AG04449 (cell line): ENCODE results near the gene CUEDC1.

ENCODE experiments used
- CTCF ChIA-PET: fragments of 350-600 bp; formaldehyde crosslinking; extraction: SDS; loops from one replicate; lab custom pipeline; 2021; ENCODE audit warnings: antibody characterized with exemption; lab: Yijun Ruan, JAX
- POLR2A ChIA-PET: fragments of 400-600, 350-600 bp; formaldehyde crosslinking; extraction: SDS; loops from one replicate; lab custom pipeline; 2020; ENCODE audit warnings: antibody characterized with exemption, inconsistent platforms; lab: Yijun Ruan, JAX
- DNase-seq: peaks from one replicate; pipeline ENCODE4 v3.0.0-alpha.2; 2010; ENCODE audit warnings: low read depth, low spot score
- H3K4me3 ChIP-seq: 2 replicates; pipeline ENCODE4 v1.5.1; 2011; ENCODE audit warnings: low read depth, mild to moderate bottlenecking, control low read depth, low read length
- CTCF ChIP-seq: IDR thresholded peaks from one replicate; pipeline ENCODE4 v1.5.1; 2011; ENCODE audit warnings: mild to moderate bottlenecking, moderate library complexity, low read length, control low read depth, inconsistent platforms; ENCODE audit not compliant: insufficient read depth; ENCODE audit errors: missing control alignments

CUEDC1 gene

GRCh38 chr17:57957120-57957850 is 2.1 kb upstream of the CUEDC1 start:
- DNase-seq: no peak
- ChIA-PET POLR2A (interaction anchor here (0.5 kb wide), 1 partner anchor 17 kb away, joined by 3 read pairs; no protein-coding TSS in a partner anchor), CTCF (interaction anchor here (6.1 to 7.8 kb wide), 3 partner anchors 9 to 100 kb away, joined by 56 to 75 read pairs (median 56); no protein-coding TSS in a partner anchor)
- no peak overlapping the region for H3K4me3 ChIP-seq
- TF ChIP-seq CTCF: no peak

DNA sequence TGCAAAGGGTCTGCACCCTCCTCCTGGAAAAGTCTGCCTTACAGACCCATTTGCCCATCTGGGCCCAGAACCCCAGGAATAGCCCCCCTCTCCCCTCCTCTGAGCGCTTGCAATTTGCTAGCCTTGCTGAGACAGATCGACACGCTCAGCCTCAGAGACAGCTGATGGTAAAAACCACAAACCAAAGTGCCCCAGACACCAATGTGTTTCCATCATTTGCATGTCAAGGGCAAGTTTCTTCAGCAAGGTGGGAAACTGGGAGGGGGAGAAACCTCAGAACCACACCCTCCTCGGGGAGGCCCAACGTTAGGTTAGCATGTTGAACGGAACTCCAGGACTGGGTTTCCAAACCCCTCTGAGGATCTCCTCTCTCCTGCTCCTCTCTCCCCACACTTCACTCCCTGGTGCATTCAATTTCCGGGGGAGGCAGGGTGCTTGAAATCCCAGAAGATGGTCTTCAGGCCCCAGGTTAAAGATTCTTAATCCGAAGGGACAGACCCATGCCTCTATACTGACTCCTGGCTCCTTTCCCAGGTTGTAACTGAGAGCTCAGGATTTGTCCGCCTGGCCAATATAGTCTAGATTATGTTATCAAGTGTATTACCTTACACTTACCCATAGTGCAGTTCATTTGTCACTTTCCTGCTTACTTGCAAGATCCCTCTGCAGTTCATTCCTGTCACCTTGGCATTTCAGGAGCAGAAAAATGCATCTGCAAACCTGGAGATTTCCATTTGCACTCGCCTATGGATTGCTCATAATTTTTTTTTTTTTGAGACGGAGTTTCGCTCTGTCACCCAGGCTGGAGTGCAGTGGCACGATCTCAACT is 1.3 kb upstream of the CUEDC1 start:
- CTCF ChIA-PET: interaction anchor here (0.8 to 7.8 kb wide), 15 partner anchors 9 to 100 kb away, joined by 3 to 75 read pairs (median 5); no protein-coding TSS in a partner anchor
- POLR2A ChIA-PET: interaction anchor here (0.5 to 3.2 kb wide), 5 partner anchors 10 to 86 kb away, joined by 3 to 11 read pairs (median 4); no protein-coding TSS in a partner anchor
- H3K4me3 ChIP-seq: peak overlapping the region; percentile 70; the same call in 1 of the 2 replicates
- no peak for DNase-seq
- no peak for TF ChIP-seq CTCF

GRCh38 chr17:57954397-57955182 is 622 bp downstream of the CUEDC1 start:
- TF ChIP-seq CTCF: no peak
- peak overlapping the region; percentile 70 for H3K4me3 ChIP-seq
- CTCF ChIA-PET: interaction anchor here (0.7 to 7.8 kb wide), 18 partner anchors 10 to 98 kb away, joined by 3 to 75 read pairs (median 6); no protein-coding TSS in a partner anchor

DNA sequence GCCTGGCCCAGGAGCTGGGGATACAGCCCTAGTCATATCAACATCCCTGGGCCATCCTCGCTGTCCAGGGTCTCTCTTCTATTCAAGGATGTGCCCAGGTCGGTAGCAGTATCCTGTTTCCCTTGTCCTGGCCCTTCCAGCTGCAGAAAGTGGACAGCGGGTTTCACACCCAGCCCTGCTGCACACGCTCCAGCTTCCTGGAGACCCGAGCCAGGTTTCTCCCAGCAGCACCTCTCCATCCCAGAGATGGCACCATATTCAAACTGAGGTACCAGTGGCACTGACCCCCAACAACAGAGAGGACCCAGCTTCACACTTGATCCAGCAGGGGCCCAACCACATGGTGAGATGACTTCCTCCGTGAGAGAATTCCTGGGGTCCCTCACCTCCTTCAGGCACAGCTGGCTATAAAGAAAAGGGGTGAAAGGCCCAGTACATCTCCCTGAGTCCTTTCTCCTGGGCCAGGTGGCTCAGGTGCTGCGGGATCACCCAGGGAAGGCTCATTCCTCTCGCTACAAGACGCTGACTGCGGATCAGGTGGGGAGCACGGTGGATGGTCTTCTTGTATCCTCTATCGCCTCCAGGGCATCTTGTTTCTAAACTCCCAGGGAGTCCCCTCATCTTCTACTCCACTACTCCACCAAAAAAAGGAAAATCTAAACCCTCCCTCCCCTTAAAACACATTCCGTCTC is 1.4 kb downstream of the CUEDC1 start:
- DNase-seq: no peak
- H3K4me3 ChIP-seq: peak overlapping the region; percentile 70
- ChIA-PET POLR2A (interaction anchor here (0.7 to 3.2 kb wide), 12 partner anchors 18 to 104 kb away, joined by 3 to 11 read pairs (median 6); partner anchors contain the start of gene MRPS23), CTCF (interaction anchor here (0.7 to 7.8 kb wide), 17 partner anchors 9 to 97 kb away, joined by 3 to 75 read pairs (median 5); no protein-coding TSS in a partner anchor)
- no peak for TF ChIP-seq CTCF

More at GRCh38 chr17:57954397-57955182, 622 bp downstream of the CUEDC1 start:
- DNase-seq: no peak
- POLR2A ChIA-PET: interaction anchor here (0.7 to 3.2 kb wide), 10 partner anchors 19 to 105 kb away, joined by 3 to 11 read pairs (median 6); partner anchors contain the start of gene MRPS23

- ChIA-PET CTCF (interaction anchor here (1.3 to 7.8 kb wide), 10 partner anchors 14 to 96 kb away, joined by 3 to 75 read pairs (median 6); no protein-coding TSS in a partner anchor), POLR2A (interaction anchor here (1.0 to 3.2 kb wide), 3 partner anchors 18 to 83 kb away, joined by 3 to 11 read pairs (median 3); no protein-coding TSS in a partner anchor)
- H3K4me3 ChIP-seq: no peak overlapping the region
- DNase-seq: no peak
- no peak for TF ChIP-seq CTCF
Observed at GRCh38 chr17:57953219-57953618, 2.0 kb downstream of the CUEDC1 start.
